NCI-H1436 (cell line): ENCODE results near the gene PRKD2.
"Not testable (repeated sequence)": the region's sequence is repeated elsewhere in the genome, so short reads cannot be mapped to it uniquely, and the experiment has no call there.

ENCODE experiments used
- DNase-seq: peaks from one replicate; lab custom pipeline; 2025; lab: John Stamatoyannopoulos, UW

PRKD2 gene

DNA sequence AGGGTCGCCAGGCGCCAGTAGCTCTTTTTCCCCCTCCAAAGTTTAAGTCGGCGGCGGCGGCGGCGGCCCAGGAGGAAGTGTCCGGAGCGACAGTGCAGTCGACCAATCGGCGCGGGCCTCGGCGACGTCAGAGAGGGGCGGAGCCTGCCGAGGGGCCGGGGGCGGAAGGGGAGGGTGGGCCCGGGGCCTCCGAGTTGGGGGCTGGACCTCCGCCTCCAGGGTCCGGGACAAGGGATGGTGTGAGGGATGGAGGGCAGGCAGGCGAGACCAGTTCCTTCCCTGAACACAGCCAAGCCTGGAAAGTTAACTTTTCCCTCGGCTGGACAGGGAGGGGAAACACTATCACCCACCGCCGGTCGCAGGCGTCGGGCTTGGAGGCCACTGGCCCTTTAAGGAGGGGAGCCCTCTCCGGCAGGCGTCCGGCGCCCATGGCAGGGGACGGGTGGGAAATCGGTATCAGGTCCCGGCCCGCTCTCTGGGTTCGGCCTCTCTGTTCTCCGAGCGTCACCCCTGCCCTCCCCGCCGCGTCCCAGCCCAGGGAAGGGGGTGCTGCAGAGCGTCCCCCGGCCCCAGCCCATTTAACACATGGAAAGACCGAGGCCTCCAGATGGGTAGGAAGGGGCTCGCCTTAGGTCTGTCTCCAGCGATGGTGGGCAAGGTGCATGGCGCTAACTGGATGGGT, at the start of gene PRKD2:
Gene PRKD2 (minus strand): TSS at position 81 of the 682 bp plus-strand sequence. CDS start 744 bp downstream, outside the sequence.
- peak; percentile 82 for DNase-seq

- DNase-seq: no peak
These were observed 47.9 kb upstream of the PRKD2 start for GRCh38 chr19:46764817-46765291.

DNA sequence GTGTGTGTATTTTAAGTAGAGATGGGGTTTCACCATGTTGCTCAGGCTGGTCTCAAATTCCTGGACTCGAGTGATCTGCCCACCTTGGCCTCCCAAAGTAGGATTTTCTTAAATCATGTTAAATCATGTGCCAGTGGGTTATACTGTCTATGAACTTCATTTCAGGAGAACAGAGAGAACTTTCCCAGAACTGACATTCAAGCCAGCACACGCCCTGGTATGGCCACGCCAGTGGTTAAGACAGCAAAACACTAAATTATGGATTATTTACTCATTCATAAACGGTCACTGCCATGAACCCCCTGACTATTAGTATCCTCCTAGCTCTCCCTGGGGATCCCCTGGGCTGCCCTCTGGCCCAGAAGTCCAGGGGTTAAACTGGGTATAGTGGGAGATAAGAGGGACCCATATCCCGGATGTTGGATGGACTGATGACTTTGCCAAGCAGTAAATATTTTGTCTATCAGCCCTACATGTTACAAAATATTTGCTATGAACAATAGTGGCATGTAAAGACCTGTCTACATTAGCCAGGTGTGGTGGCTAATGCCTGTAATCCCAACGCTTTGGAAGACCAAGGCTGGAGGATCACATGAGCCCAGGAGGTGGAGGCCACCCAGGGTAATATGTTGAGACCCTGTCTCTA, 45.5 kb upstream of the PRKD2 start:
- no peak for DNase-seq

- no peak for DNase-seq
These were observed 44.5 kb upstream of the PRKD2 start for GRCh38 chr19:46761418-46761831.

GRCh38 chr19:46760897-46761296, 44.0 kb upstream of the PRKD2 start:
- not testable (repeated sequence) for DNase-seq

DNA sequence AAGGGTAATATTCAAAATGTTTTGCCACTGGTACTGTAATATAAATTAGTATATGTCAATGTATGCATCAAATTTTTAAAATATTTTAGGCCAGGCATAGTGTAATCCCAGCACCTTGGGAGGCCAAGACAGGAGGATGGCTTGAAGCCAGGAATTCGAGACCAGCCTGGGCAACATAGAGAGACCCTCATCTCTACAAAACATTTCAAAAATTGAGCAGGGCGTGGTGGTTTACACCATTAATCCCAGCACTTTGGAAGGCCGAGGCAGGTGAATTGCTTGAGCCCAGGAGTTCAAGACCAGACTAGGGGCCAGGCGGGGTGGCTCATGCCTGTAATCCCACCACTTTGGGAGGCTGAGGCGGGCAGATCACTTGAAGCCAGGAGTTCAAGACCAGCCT, 43.4 kb upstream of the PRKD2 start:
- DNase-seq: no peak

GRCh38 chr19:46759817-46760333, 43.0 kb upstream of the PRKD2 start:
- DNase-seq: no peak

- DNase-seq: no peak
These were observed 42.3 kb upstream of the PRKD2 start for GRCh38 chr19:46759206-46759605.

DNA sequence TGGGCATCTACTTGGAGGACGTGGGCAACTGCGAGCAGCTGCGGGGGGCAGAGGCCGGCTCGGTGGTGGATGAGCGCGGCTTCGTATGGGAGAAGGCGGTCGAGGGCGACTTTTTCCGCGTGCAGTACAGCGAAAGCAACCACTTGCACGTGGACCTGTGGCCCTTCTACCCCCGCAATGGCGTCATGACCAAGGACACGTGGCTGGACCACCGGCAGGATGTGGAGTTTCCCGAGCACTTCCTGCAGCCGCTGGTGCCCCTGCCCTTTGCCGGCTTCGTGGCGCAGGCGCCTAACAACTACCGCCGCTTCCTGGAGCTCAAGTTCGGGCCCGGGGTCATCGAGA, 39.6 kb upstream of the PRKD2 start:
- DNase-seq: no peak

GRCh38 chr19:46755853-46756543, 39.1 kb upstream of the PRKD2 start:
- DNase-seq: no peak

GRCh38 chr19:46755077-46755852, 38.4 kb upstream of the PRKD2 start:
- DNase-seq: no peak

GRCh38 chr19:46753420-46754155, 36.7 kb upstream of the PRKD2 start:
- peak; percentile 55 for DNase-seq

GRCh38 chr19:46748325-46749109, 31.6 kb upstream of the PRKD2 start:
- peak; percentile 17 for DNase-seq

GRCh38 chr19:46746281-46747057, 29.6 kb upstream of the PRKD2 start, which contains the start of gene STRN4:
TSS of gene STRN4 (minus strand) at chr19:46746450. CDS start at chr19:46746430, 20 bp downstream.
- peak; percentile 38 for DNase-seq

- peak; percentile 5 for DNase-seq
These were observed 28.8 kb upstream of the PRKD2 start, which contains the start of gene FKRP for GRCh38 chr19:46745521-46746280. TSS of gene FKRP (plus strand) at chr19:46746057. CDS start at chr19:46755451, 9,394 bp downstream.

GRCh38 chr19:46745030-46745429, 28.1 kb upstream of the PRKD2 start:
- no peak for DNase-seq

- DNase-seq: no peak
These were observed 27.2 kb upstream of the PRKD2 start for GRCh38 chr19:46744005-46744691.

DNA sequence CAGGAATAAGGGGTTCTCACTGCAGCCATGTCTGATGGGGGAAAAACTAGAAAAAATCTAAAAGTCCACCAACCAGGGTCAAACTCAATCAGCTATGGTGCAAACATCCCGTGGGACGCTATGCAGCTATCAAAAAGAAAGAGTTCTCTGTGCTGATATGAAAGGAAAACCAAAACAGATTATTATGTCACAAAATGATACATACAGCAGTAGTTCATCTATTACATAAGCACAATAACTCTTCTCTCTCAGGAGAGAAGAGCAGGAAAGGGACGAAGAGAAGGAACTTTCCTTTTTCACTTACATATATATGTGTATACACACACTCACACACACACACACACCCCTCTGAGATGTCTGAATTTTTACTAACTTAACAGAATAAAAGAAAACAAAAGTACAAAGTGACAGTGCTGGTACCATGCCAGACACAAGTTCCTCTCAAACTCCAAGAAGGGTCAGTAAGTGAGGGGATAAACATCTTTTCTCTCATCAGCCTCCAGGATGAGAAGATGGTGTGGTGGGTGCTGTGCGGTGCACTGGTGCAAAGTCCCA, 26.1 kb upstream of the PRKD2 start:
- DNase-seq: no peak
